ENCODE measurements around the gene SEC14L2.
A peak's percentile ranks its signal among the peaks of the same experiment; 100 is the strongest.

Gene SEC14L2

GRCh38 chr22:30413001-30413400, 16.2 kb downstream of the SEC14L2 start:
- no peak for TF ChIP-seq CTCF (IDR thresholded peaks at IDR 0.05; ENCODE audit: low read length, missing control alignments)
- H3K4me3 ChIP-seq (replicated peaks; ENCODE audit: low read depth, low read length), result no peak overlapping the region
- DNase-seq (ENCODE audit: low read depth), result no peak

GRCh38 chr22:30413745-30414524, 17.1 kb downstream of the SEC14L2 start:
- DNase-seq (ENCODE audit: low read depth), result no peak
- H3K4me3 ChIP-seq (replicated peaks; ENCODE audit: low read depth, low read length), result no peak overlapping the region
- no peak for TF ChIP-seq CTCF (IDR thresholded peaks at IDR 0.05; ENCODE audit: low read length, missing control alignments)

- TF ChIP-seq CTCF (IDR thresholded peaks at IDR 0.05; ENCODE audit: low read length, missing control alignments), result no peak
- DNase-seq (ENCODE audit: low read depth), result peak; percentile 41
- H3K4me3 ChIP-seq (replicated peaks; ENCODE audit: low read depth, low read length), result no peak overlapping the region
Observed at GRCh38 chr22:30414525-30415047, 17.8 kb downstream of the SEC14L2 start.

- no peak for TF ChIP-seq CTCF (IDR thresholded peaks at IDR 0.05; ENCODE audit: low read length, missing control alignments)
- no peak for DNase-seq (ENCODE audit: low read depth)
- no peak overlapping the region for H3K4me3 ChIP-seq (replicated peaks; ENCODE audit: low read depth, low read length)
Observed at GRCh38 chr22:30416403-30416802, 19.6 kb downstream of the SEC14L2 start.

GRCh38 chr22:30416837-30417236, 20.0 kb downstream of the SEC14L2 start:
- DNase-seq (ENCODE audit: low read depth), result no peak
- no peak for TF ChIP-seq CTCF (IDR thresholded peaks at IDR 0.05; ENCODE audit: low read length, missing control alignments)
- H3K4me3 ChIP-seq (replicated peaks; ENCODE audit: low read depth, low read length), result no peak overlapping the region

GRCh38 chr22:30420347-30421125, 23.7 kb downstream of the SEC14L2 start:
- TF ChIP-seq CTCF (IDR thresholded peaks at IDR 0.05; ENCODE audit: low read length, missing control alignments), result no peak
- H3K4me3 ChIP-seq (replicated peaks; ENCODE audit: low read depth, low read length), result peak overlapping the region; percentile 0
- peak; percentile 92 for DNase-seq (ENCODE audit: low read depth)

Measured in fibroblast of pulmonary artery (primary cell).